IMR-90 (cell line): ENCODE data around the gene IQCE. TPM values are rescaled to one million over a fixed set of nuclear protein-coding genes. Genes with fewer than 3 reads are reported as not detected.

Experiments used
- ATAC-seq: fragments of 200-7000 bp; cut with Tn5 transposase; 2 replicates; pipeline ENCODE4 v1.9.1; 2020; ENCODE audit warnings: low read depth, mild to moderate bottlenecking, moderate library complexity
- BruUV-seq: library from RNA; stranded (reverse); fragments of 400-500 nt; replicated peaks from 2 replicates; lab custom pipeline; 2021; lab: Mats Ljungman, UMichigan
- CTCF ChIA-PET: fragments of 300-600 bp; formaldehyde crosslinking; extraction: SDS; loops from one replicate; lab custom pipeline; 2021; ENCODE audit warnings: antibody characterized with exemption; lab: Yijun Ruan, JAX
- POLR2A ChIA-PET: fragments of 300-600 bp; sonication (Branson Sonifier 250); formaldehyde crosslinking; loops from one replicate; lab custom pipeline; 2022; ENCODE audit warnings: antibody characterized with exemption; ENCODE audit not compliant: unreplicated experiment; lab: Charles Lee
- DNase-seq: peaks from one replicate; pipeline ENCODE4 v3.0.0; 2013
- H2AFZ ChIP-seq: replicated peaks from 2 replicates; pipeline ENCODE3; 2013; ENCODE audit warnings: low read length, mild to moderate bottlenecking; ENCODE audit not compliant: poor library complexity
- H2AK5ac ChIP-seq: 2 replicates; pipeline ENCODE4 v1.6.1; 2013; ENCODE audit warnings: low read depth, low read length, inconsistent platforms
- H2AK9ac ChIP-seq: replicated peaks from 2 replicates; pipeline ENCODE3; 2013; ENCODE audit warnings: mild to moderate bottlenecking, low read depth, low read length, moderate library complexity; ENCODE audit not compliant: poor library complexity
- H2BK120ac ChIP-seq: 2 replicates; pipeline ENCODE4 v1.6.1; 2013; ENCODE audit warnings: low read depth, low read length, inconsistent platforms
- H2BK15ac ChIP-seq: 3 replicates; pipeline ENCODE4 v1.6.1; 2013; ENCODE audit warnings: low read depth, low read length, inconsistent platforms
- H2BK20ac ChIP-seq: 2 replicates; pipeline ENCODE4 v1.6.1; 2013; ENCODE audit warnings: low read depth, mild to moderate bottlenecking, inconsistent platforms, low read length, moderate library complexity
- H2BK5ac ChIP-seq: 2 replicates; pipeline ENCODE4 v1.6.1; 2013; ENCODE audit warnings: mild to moderate bottlenecking, low read depth, low read length, inconsistent platforms; ENCODE audit not compliant: poor library complexity, severe bottlenecking
- H3K14ac ChIP-seq: replicated peaks from 2 replicates; pipeline ENCODE4 v1.6.1; 2013; ENCODE audit warnings: low read depth, low read length, inconsistent platforms
- H3K18ac ChIP-seq: 2 replicates; pipeline ENCODE4 v1.6.1; 2013; ENCODE audit warnings: low read depth, low read length, control low read depth
- H3K23ac ChIP-seq: 2 replicates; pipeline ENCODE4 v1.6.1; 2013; ENCODE audit warnings: low read depth, low read length, inconsistent platforms
- H3K27ac ChIP-seq: 2 replicates; pipeline ENCODE4 v1.5.1; 2013; ENCODE audit warnings: mild to moderate bottlenecking, control low read depth, low read length; ENCODE audit not compliant: insufficient read depth
- H3K27me3 ChIP-seq: 2 replicates; pipeline ENCODE4 v1.6.1; 2013; ENCODE audit warnings: low read length; ENCODE audit not compliant: control insufficient read depth, insufficient read depth
- H3K36me3 ChIP-seq: 2 replicates; pipeline ENCODE4 v1.6.1; 2013; ENCODE audit warnings: low read length, mixed read lengths; ENCODE audit not compliant: control insufficient read depth, insufficient read depth
- H3K4ac ChIP-seq: 2 replicates; pipeline ENCODE4 v1.6.1; 2013; ENCODE audit warnings: low read depth, low read length, inconsistent platforms
- H3K4me1 ChIP-seq: 2 replicates; pipeline ENCODE4 v1.6.1; 2013; ENCODE audit warnings: low read length, mixed read lengths; ENCODE audit not compliant: control insufficient read depth, insufficient read depth
- H3K4me2 ChIP-seq: 2 replicates; pipeline ENCODE4 v1.6.1; 2013; ENCODE audit warnings: low read depth, mild to moderate bottlenecking, control low read depth, low read length, moderate library complexity
- H3K4me3 ChIP-seq: 2 replicates; pipeline ENCODE4 v1.5.1; 2013; ENCODE audit warnings: low read depth, mild to moderate bottlenecking, control low read depth, low read length, moderate library complexity; ENCODE audit not compliant: insufficient read depth
- H3K56ac ChIP-seq: 2 replicates; pipeline ENCODE4 v1.6.1; 2013; ENCODE audit warnings: low read length, inconsistent platforms; ENCODE audit not compliant: insufficient read depth; ENCODE audit errors: extremely low read depth
- H3K79me1 ChIP-seq, 2 experiments: 2 replicates each; pipeline ENCODE4 v1.6.1; 2013; ENCODE audit warnings: low read length in 2 of 2, inconsistent platforms in 1 of 2, low read depth in 1 of 2
- H3K9ac ChIP-seq: 2 replicates; pipeline ENCODE4 v1.6.1; 2013; ENCODE audit warnings: low read depth, low read length, control low read depth
- H3K9me1 ChIP-seq: 2 replicates; pipeline ENCODE4 v1.6.1; 2013; ENCODE audit warnings: low read length, inconsistent platforms; ENCODE audit not compliant: insufficient read depth
- H3K9me3 ChIP-seq: 2 replicates; pipeline ENCODE4 v1.6.1; 2013; ENCODE audit warnings: low read length; ENCODE audit not compliant: control insufficient read depth, insufficient read depth
- H4K20me1 ChIP-seq: 2 replicates; pipeline ENCODE4 v1.6.1; 2013; ENCODE audit warnings: low read length, inconsistent platforms; ENCODE audit not compliant: insufficient read depth
- H4K5ac ChIP-seq: 2 replicates; pipeline ENCODE4 v1.6.1; 2013; ENCODE audit warnings: mild to moderate bottlenecking, low read depth, low read length, control low read depth
- H4K8ac ChIP-seq, 2 experiments: 2 replicates each; pipeline ENCODE4 v1.6.1; 2013; ENCODE audit warnings: low read depth in 2 of 2, low read length in 2 of 2, control low read depth in 1 of 2, inconsistent platforms in 1 of 2
- H4K91ac ChIP-seq: 2 replicates; pipeline ENCODE4 v1.6.1; 2013; ENCODE audit warnings: low read depth, low read length, inconsistent platforms; ENCODE audit not compliant: insufficient read depth
- BHLHE40 ChIP-seq: fragments of 150-350 bp; IDR thresholded peaks from 2 replicates; pipeline ENCODE4 v1.6.1; 2016; ENCODE audit warnings: mild to moderate bottlenecking, low read depth, low read length
- CHD1 ChIP-seq: IDR thresholded peaks from 2 replicates; pipeline ENCODE4 v1.6.1; 2012; ENCODE audit warnings: low read depth, low read length, improper control_type of control experiment
- CTCF ChIP-seq: conservative IDR thresholded peaks from 2 replicates; pipeline ENCODE4 v1.5.1; 2012; ENCODE audit warnings: mild to moderate bottlenecking, low read depth, low read length, improper control_type of control experiment
- ELK1 ChIP-seq: fragments of 150-350 bp; IDR thresholded peaks from 2 replicates; pipeline ENCODE4 v1.6.1; 2016; ENCODE audit warnings: low read depth, mild to moderate bottlenecking, low read length, moderate library complexity, borderline replicate concordance
- FOS ChIP-seq: fragments of 150-350 bp; IDR thresholded peaks from 2 replicates; pipeline ENCODE4 v1.6.1; 2016; ENCODE audit warnings: low read depth, low read length
- MAFK ChIP-seq: IDR thresholded peaks from 2 replicates; pipeline ENCODE4 v1.6.1; 2012; ENCODE audit warnings: low read depth, low read length, improper control_type of control experiment
- MAZ ChIP-seq: IDR thresholded peaks from 2 replicates; pipeline ENCODE4 v1.6.1; 2012; ENCODE audit warnings: low read depth, mild to moderate bottlenecking, low read length, improper control_type of control experiment, moderate library complexity, borderline replicate concordance
- SMC3 ChIP-seq: fragments of 150-350 bp; IDR thresholded peaks from 2 replicates; pipeline ENCODE4 v1.6.1; 2016; ENCODE audit warnings: low read depth, mild to moderate bottlenecking, antibody characterized with exemption, low read length, moderate library complexity
- WGBS, 2 experiments: methylation state at CpG; one replicate each; pipeline versions ENCODE4 v1.1.5 to v1.1.7; 2013; ENCODE audit warnings: missing lambda C conversion rate in 2 of 2; ENCODE audit not compliant: insufficient read length in 1 of 2; ENCODE audit errors: extremely low coverage in 2 of 2; 5-methylcytosine and 5-hydroxymethylcytosine counted together
- dilution Hi-C: fragments of 300-500 bp; cut with HindIII; formaldehyde crosslinking; loops from one replicate; pipeline ENCODE4 v1.14.3; 2018; ENCODE audit warnings: low sequenced_read_pairs; ENCODE audit not compliant: unreplicated experiment
- in situ Hi-C: fragments of 300-500 bp; cut with MboI; formaldehyde crosslinking; loops from 3 replicates; pipeline ENCODE4 v1.14.3; 2019; ENCODE audit warnings: low sequenced_read_pairs, inconsistent platforms, mixed read lengths
- intact Hi-C: fragments of 100-400 bp; cut with micrococcal nuclease; formaldehyde crosslinking; loops from 2 replicates; pipeline ENCODE4 v1.10.0; 2022
- polyA plus RNA-seq, 3 experiments: library from polyadenylated mRNA; depleted of rRNA; stranded (reverse); fragments of >200 nt; gene quantifications; 2 replicates each; pipeline ENCODE4 v1.2.3, GENCODE V29; 2012; ENCODE audit warnings: low replicate concordance in 1 of 3
- total RNA-seq: library from RNA; depleted of rRNA; stranded (reverse); fragments of >200 nt; gene quantifications from 2 replicates; pipeline ENCODE4 v1.2.3, GENCODE V29; 2012

IQCE gene
- total and polyA plus RNA-seq, 2 of the 4 experiments (the other 2 are of a cell fraction), result 5.0 to 6.3 TPM

- Histone ChIP-seq H3K56ac (no peak overlapping the region), H3K4me3 (no peak overlapping the region), H2AFZ (peak overlapping the region; percentile 35), H3K18ac (no peak overlapping the region), H2BK5ac (no peak overlapping the region), H3K9me1 (peaks cover 26% of the 10 kb centered on the region), H3K4me1 (peaks cover 51% of the 10 kb centered on the region), H3K9me3 (no peaks in the 10 kb centered on the region), H3K79me1 (peaks cover 10 to 78% of the 10 kb centered on the region in 2 experiments; a peak in 3 of 4 replicates), H3K4me2 (no peak overlapping the region), H3K36me3 (peaks cover 1% of the 10 kb centered on the region; the same call in 1 of the 2 replicates), H2BK20ac (no peak overlapping the region), H3K9ac (no peak overlapping the region), H4K20me1 (peaks cover 71% of the 10 kb centered on the region), H3K23ac (peak overlapping the region; percentile 35), H4K91ac (no peak overlapping the region), H2AK9ac (peak overlapping the region; percentile 68), H3K14ac (no peak overlapping the region), H4K5ac (no peak overlapping the region), H2BK15ac (no peak overlapping the region), H2AK5ac (peak overlapping the region; percentile 82), H3K27me3 (no peaks in the 10 kb centered on the region), H4K8ac (no peak overlapping the region; a peak in 1 of 4 replicates), H3K27ac (no peak overlapping the region), H3K4ac (peak overlapping the region; percentile 33), H2BK120ac (peak overlapping the region; percentile 22; the same call in 1 of the 2 replicates)
- dilution Hi-C loops, result no loop called here
- POLR2A ChIA-PET, result no interaction called here
- in situ Hi-C loops, result no loop called here
- BruUV-seq, result no TSS peak
- intact Hi-C loops, result no loop called here
- 100% methylated on average over 3 of the region's 15 CpGs; no CpG with 5 or more reads in 1 of the 2 experiments for WGBS, 2 experiments
- DNase-seq (no peak), ATAC-seq (no peak)
- CTCF ChIA-PET, result no interaction called here
- TF ChIP-seq CTCF (no peak), MAFK (no peak), ELK1 (no peak), FOS (no peak), MAZ (no peak), CHD1 (no peak), BHLHE40 (no peak), SMC3 (no peak)
These were observed 76.4 kb downstream of the IQCE start for GRCh38 chr7:2635148-2635668.
